SK-N-SH treated with all-trans-retinoic acid at 6 μM for 48 hours (cell line): Measurements from ENCODE around the gene GINS1.

ENCODE experiments used
- ARNTL ChIP-seq: fragments of 450-650 bp; formaldehyde crosslinking; IDR thresholded peaks from 2 replicates; pipeline ENCODE4 v1.5.0; 2020; ENCODE audit warnings: low read depth, mild to moderate bottlenecking, moderate library complexity, borderline replicate concordance
- CREB5 ChIP-seq: fragments of 250-450 bp; sonication (Bioruptor Pico); IDR thresholded peaks from 2 replicates; pipeline ENCODE4 v1.5.1; 2020; ENCODE audit warnings: low read depth, mild to moderate bottlenecking, moderate library complexity
- ESRRG ChIP-seq: fragments of 250-450 bp; sonication (Bioruptor Pico); IDR thresholded peaks from 2 replicates; pipeline ENCODE4 v1.6.1; 2021; ENCODE audit warnings: mild to moderate bottlenecking
- GLIS3 ChIP-seq: fragments of 250-450 bp; sonication (Bioruptor Pico); IDR thresholded peaks from 2 replicates; pipeline ENCODE4 v1.5.0; 2020; ENCODE audit warnings: mild to moderate bottlenecking, moderate library complexity
- ISL1 ChIP-seq: fragments of 250-450 bp; sonication (Bioruptor Pico); IDR thresholded peaks from 2 replicates; pipeline ENCODE4 v2.1.2; 2022; ENCODE audit warnings: mild to moderate bottlenecking, moderate library complexity
- OSR1 ChIP-seq: fragments of 250-450 bp; sonication (Bioruptor Pico); IDR thresholded peaks from 2 replicates; pipeline ENCODE4 v1.8.0; 2022; ENCODE audit warnings: moderate library complexity, mild to moderate bottlenecking, inconsistent platforms
- PATZ1 ChIP-seq: fragments of 250-450 bp; sonication (Bioruptor Pico); IDR thresholded peaks from 2 replicates; pipeline ENCODE4 v1.8.0; 2020; ENCODE audit warnings: mild to moderate bottlenecking, moderate library complexity, borderline replicate concordance
- PPARA ChIP-seq: fragments of 250-450 bp; sonication (Bioruptor Pico); IDR thresholded peaks from 2 replicates; pipeline ENCODE4 v1.5.0; 2020; ENCODE audit warnings: mild to moderate bottlenecking, borderline replicate concordance
- RARB ChIP-seq: fragments of 250-450 bp; sonication (Bioruptor Pico); IDR thresholded peaks from 2 replicates; pipeline ENCODE4 v1.8.0; 2021; ENCODE audit warnings: mild to moderate bottlenecking, moderate library complexity
- TCF4 ChIP-seq: fragments of 250-450 bp; sonication (Bioruptor Pico); IDR thresholded peaks from 2 replicates; pipeline ENCODE4 v1.8.0; 2021; ENCODE audit warnings: mild to moderate bottlenecking, moderate library complexity, borderline replicate concordance
- TSHZ2 ChIP-seq: fragments of 250-450 bp; sonication (Bioruptor Pico); IDR thresholded peaks from 2 replicates; pipeline ENCODE4 v1.5.0; 2020; ENCODE audit warnings: mild to moderate bottlenecking, moderate library complexity
- ZFP3 ChIP-seq: fragments of 250-450 bp; sonication (Bioruptor Pico); IDR thresholded peaks from 2 replicates; pipeline ENCODE4 v1.5.0; 2020; ENCODE audit warnings: mild to moderate bottlenecking, moderate library complexity
- ZNF70 ChIP-seq: fragments of 450-650 bp; formaldehyde crosslinking; IDR thresholded peaks from 2 replicates; pipeline ENCODE4 v1.5.0; 2020; ENCODE audit warnings: mild to moderate bottlenecking, moderate library complexity
- TF ChIP-seq, protein P1 (sequence below): fragments of 250-450 bp; sonication (Bioruptor Pico); IDR thresholded peaks from 2 replicates; pipeline ENCODE4 v1.5.1; 2021; ENCODE audit warnings: mild to moderate bottlenecking, moderate library complexity

DNA sequence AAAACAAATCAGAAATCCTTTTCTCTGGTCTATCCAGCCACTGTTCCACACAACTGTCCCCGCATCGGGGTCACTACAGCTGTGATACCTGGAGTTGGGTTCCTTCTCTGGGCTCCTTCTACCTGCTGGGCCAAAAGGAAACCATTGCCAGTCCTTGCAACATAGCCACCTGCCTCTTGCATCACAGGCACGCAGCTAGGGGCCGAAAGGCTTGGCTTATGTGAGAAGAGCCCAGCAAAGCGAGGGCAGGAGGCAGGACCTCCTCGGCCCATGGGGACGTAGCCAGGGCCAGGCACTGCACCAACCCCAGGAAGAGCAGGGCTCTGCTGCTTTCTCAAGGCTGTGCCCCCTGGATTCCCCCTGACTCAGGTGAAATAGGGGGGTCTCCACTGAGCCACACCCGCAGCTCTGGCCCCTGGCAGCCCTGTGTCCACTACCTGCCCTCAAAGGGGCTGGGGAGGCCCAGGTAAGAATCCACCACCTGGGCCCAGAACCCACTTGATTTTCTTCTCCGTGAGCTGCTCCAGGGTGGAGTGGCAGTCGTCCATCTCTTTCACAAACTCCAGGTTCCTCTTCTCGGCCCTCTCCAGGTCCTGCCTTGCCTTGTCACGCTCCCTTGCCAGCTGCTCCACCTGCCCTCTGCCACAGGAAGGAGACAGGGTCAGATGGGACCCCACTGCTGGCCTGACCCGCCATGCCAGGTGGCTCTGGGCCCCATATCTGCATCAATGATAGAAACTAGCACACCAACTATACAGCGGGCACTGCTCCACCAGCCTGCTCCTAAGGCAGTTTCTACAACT lies 88.9 kb downstream of the GINS1 start:
- TF ChIP-seq PATZ1 (CRISPR knock-in tag): no peak
- no peak for TF ChIP-seq GLIS3
- no peak for TF ChIP-seq ESRRG (CRISPR knock-in tag)
- TF ChIP-seq OSR1 (CRISPR knock-in tag): no peak
- TF ChIP-seq ISL1 (CRISPR knock-in tag): no peak
- TF ChIP-seq RARB (CRISPR knock-in tag): no peak
- TF ChIP-seq CREB5: no peak
- no peak for TF ChIP-seq ZFP3
- TF ChIP-seq ARNTL (CRISPR knock-in tag): no peak
- TF ChIP-seq PPARA (CRISPR knock-in tag): no peak
- TF ChIP-seq TSHZ2 (CRISPR knock-in tag): no peak
- TF ChIP-seq TCF4: no peak
- no peak for TF ChIP-seq ZNF70 (CRISPR knock-in tag)
- TF ChIP-seq, protein P1, sequence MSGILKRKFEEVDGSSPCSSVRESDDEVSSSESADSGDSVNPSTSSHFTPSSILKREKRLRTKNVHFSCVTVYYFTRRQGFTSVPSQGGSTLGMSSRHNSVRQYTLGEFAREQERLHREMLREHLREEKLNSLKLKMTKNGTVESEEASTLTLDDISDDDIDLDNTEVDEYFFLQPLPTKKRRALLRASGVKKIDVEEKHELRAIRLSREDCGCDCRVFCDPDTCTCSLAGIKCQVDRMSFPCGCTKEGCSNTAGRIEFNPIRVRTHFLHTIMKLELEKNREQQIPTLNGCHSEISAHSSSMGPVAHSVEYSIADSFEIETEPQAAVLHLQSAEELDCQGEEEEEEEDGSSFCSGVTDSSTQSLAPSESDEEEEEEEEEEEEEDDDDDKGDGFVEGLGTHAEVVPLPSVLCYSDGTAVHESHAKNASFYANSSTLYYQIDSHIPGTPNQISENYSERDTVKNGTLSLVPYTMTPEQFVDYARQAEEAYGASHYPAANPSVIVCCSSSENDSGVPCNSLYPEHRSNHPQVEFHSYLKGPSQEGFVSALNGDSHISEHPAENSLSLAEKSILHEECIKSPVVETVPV: no peak
